Measurements from ENCODE around the gene EIF1. TPM values are rescaled to one million over a fixed set of nuclear protein-coding genes. Genes with fewer than 3 reads are reported as not detected.

EIF1 gene
- total RNA-seq, 2 donors from 2014 or later, result 574 to 740 TPM

- Histone ChIP-seq H3K9ac (ENCODE audit: low read depth in 2 of 2, low read length in 2 of 2) (no peak overlapping the region), H3K4me1 (peaks cover 11% of the 10 kb centered on the region), H3K27ac (no peak overlapping the region), H3K36me3 (no peaks in the 10 kb centered on the region), H3K4me3 (no peak overlapping the region), H3K9me3 (no peaks in the 10 kb centered on the region), H3K27me3 (peaks cover 29% of the 10 kb centered on the region)
- DNase-seq, result no peak
- TF ChIP-seq, protein P1, sequence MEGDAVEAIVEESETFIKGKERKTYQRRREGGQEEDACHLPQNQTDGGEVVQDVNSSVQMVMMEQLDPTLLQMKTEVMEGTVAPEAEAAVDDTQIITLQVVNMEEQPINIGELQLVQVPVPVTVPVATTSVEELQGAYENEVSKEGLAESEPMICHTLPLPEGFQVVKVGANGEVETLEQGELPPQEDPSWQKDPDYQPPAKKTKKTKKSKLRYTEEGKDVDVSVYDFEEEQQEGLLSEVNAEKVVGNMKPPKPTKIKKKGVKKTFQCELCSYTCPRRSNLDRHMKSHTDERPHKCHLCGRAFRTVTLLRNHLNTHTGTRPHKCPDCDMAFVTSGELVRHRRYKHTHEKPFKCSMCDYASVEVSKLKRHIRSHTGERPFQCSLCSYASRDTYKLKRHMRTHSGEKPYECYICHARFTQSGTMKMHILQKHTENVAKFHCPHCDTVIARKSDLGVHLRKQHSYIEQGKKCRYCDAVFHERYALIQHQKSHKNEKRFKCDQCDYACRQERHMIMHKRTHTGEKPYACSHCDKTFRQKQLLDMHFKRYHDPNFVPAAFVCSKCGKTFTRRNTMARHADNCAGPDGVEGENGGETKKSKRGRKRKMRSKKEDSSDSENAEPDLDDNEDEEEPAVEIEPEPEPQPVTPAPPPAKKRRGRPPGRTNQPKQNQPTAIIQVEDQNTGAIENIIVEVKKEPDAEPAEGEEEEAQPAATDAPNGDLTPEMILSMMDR (IDR thresholded peaks at IDR 0.05), result no peak
- intact Hi-C loops (cut with DNase I), result no loop called here
Observed at GRCh38 chr17:41730479-41730878, 41.8 kb downstream of the EIF1 start.

GRCh38 chr17:41731836-41732235 is 43.2 kb downstream of the EIF1 start:
- Histone ChIP-seq H3K36me3 (no peaks in the 10 kb centered on the region), H3K27me3 (peaks cover 42% of the 10 kb centered on the region), H3K4me3 (no peak overlapping the region), H3K9me3 (no peaks in the 10 kb centered on the region), H3K27ac (no peak overlapping the region), H3K4me1 (peaks cover 11% of the 10 kb centered on the region), H3K9ac (ENCODE audit: low read depth in 2 of 2, low read length in 2 of 2) (no peak overlapping the region)
- no peak for DNase-seq
- intact Hi-C loops (cut with DNase I), result no loop called here
- TF ChIP-seq, protein P1 (IDR thresholded peaks at IDR 0.05), result no peak

DNA sequence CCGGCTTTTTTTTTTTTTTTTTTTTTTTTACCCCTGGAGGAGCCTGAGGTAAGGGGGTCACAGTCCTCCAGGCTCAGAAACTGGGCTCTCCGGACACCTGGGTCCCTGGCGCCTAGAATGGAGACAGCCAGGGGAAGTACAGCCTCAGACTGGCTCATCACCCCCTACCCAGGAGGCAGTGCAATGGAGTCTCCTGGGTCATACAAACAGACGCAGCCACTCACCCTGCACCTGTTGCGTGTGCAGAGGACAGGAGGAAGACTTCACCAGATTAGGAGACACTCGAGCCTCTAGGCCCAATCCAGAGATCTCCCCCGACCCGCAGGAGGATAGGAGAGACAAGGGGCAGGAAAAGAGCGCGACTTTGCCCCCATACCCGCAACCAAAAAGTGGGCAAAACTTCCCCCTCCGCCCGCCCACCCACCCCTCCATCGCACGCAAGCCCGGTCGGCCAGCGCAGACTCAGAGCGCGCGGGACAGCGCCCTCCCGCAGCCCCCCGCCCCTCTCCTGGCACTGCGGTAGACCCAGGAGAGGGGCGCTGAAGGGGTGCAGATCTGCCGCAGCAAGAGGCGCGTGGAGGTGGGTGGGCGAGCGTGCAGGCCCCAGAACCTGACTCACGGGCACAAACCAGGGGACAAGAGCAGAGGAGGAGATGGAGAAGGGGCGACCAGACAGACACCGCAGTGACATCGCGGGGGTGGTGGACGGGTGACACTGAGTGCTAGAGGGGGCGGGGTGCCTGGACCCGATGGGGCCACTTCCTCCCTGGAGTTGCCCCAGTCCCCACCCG is 44.9 kb downstream of the EIF1 start:
- H3K4me1 ChIP-seq, result peaks cover 11% of the 10 kb centered on the region
- H3K9me3 ChIP-seq, result no peaks in the 10 kb centered on the region
- H3K27me3 ChIP-seq, result peaks cover 51% of the 10 kb centered on the region
- TF ChIP-seq, protein P1 (IDR thresholded peaks at IDR 0.05), result no peak
- intact Hi-C loops (cut with DNase I), result no loop called here
- H3K27ac ChIP-seq, result no peak overlapping the region
- H3K9ac ChIP-seq (ENCODE audit: low read depth in 2 of 2, low read length in 2 of 2), result no peak overlapping the region
- no peaks in the 10 kb centered on the region for H3K36me3 ChIP-seq
- H3K4me3 ChIP-seq, result peak overlapping the region; percentile 34
- DNase-seq, result no peak

DNA sequence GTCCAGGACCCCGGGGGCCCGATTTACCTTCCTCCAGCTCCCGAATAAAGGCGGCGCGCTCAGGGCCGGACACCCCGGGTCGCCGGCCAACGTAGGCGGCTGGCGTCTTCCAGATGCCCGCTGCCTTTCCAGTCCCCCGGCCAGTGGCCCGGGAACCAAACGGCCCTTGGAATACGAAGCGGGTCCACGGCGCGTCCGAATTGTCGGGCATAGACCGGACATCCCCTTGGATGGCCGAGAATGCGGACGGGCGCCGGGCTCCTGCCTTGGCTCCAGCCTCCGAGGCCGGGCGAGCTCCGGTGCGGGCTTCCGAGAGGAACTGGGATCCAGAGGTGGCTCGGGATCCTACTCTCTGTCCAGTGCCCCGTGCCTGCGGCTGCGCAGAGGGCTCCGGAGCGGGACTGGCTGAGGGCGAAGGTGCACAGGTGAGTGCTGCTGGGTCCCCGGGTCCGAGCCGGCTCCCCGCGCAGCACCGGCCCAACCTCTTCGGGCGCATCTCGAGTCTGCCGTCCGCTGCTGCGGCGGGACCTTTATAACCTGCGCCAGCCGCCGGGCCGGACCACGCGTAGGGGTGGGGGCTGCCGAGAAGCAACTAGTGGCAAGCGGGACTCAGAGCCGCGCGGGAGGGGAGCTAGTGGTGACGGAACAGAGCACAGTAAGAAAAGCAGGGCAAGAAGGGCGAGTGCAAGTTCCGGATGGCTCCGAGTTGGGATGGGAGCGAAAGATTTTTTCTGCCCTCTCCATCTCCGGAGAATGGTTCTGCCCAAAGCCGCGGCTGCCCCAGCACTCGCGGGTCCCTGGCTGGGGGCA is 45.7 kb downstream of the EIF1 start, which contains the start of gene HAP1:
HAP1 (minus strand) TSS at position 505 of the 810 bp plus-strand sequence; CDS start at position 496, 9 bp downstream.
- H3K27ac ChIP-seq, result no peak within 1 kb of the TSS
- H3K4me1 ChIP-seq, result peaks cover 11% of the 10 kb centered on the region
- H3K4me3 ChIP-seq, result peak within 1 kb of the TSS; percentile 34
- peak within 1 kb of the TSS in 1 of 2 donors; percentile 24 for H3K9ac ChIP-seq (ENCODE audit: low read depth in 2 of 2, low read length in 2 of 2)
- peaks cover 51% of the 10 kb centered on the region for H3K27me3 ChIP-seq
- H3K9me3 ChIP-seq, result no peaks in the 10 kb centered on the region
- TF ChIP-seq, protein P1 (IDR thresholded peaks at IDR 0.05), result no peak
- DNase-seq, result no peak
- no peaks in the 10 kb centered on the region for H3K36me3 ChIP-seq
- intact Hi-C loops (cut with DNase I), result no loop called here

GRCh38 chr17:41734949-41735313 is 46.2 kb downstream of the EIF1 start:
- Histone ChIP-seq H3K4me3 (peak overlapping the region; percentile 34), H3K4me1 (peaks cover 11% of the 10 kb centered on the region), H3K27ac (no peak overlapping the region), H3K9me3 (no peaks in the 10 kb centered on the region), H3K36me3 (no peaks in the 10 kb centered on the region), H3K9ac (ENCODE audit: low read depth in 2 of 2, low read length in 2 of 2) (peak overlapping the region in 1 of 2 donors; percentile 24), H3K27me3 (peaks cover 51% of the 10 kb centered on the region)
- no peak for DNase-seq
- TF ChIP-seq, protein P1 (IDR thresholded peaks at IDR 0.05), result no peak
- intact Hi-C loops (cut with DNase I), result no loop called here
